SK-N-SH treated with all-trans-retinoic acid at 6 μM for 48 hours (cell line): ENCODE results near the gene NACA2.

ENCODE experiments used
- ATAC-seq: fragments of 200-7000 bp; cut with Tn5 transposase; 3 replicates; pipeline ENCODE4 v1.9.1; 2020; ENCODE audit warnings: mild to moderate bottlenecking, moderate library complexity
- ARNTL ChIP-seq: fragments of 450-650 bp; formaldehyde crosslinking; IDR thresholded peaks from 2 replicates; pipeline ENCODE4 v1.5.0; 2020; ENCODE audit warnings: low read depth, mild to moderate bottlenecking, moderate library complexity, borderline replicate concordance
- BACH2 ChIP-seq: fragments of 250-450 bp; sonication (Bioruptor Pico); IDR thresholded peaks from 2 replicates; pipeline ENCODE4 v1.9.0; 2021; ENCODE audit warnings: mild to moderate bottlenecking, borderline replicate concordance
- CREB5 ChIP-seq: fragments of 250-450 bp; sonication (Bioruptor Pico); IDR thresholded peaks from 2 replicates; pipeline ENCODE4 v1.5.1; 2020; ENCODE audit warnings: low read depth, mild to moderate bottlenecking, moderate library complexity
- CSDC2 ChIP-seq: fragments of 250-450 bp; sonication (Bioruptor Pico); IDR thresholded peaks from 2 replicates; pipeline ENCODE4 v1.5.0; 2020; ENCODE audit warnings: mild to moderate bottlenecking, moderate library complexity
- ESRRG ChIP-seq: fragments of 250-450 bp; sonication (Bioruptor Pico); IDR thresholded peaks from 2 replicates; pipeline ENCODE4 v1.6.1; 2021; ENCODE audit warnings: mild to moderate bottlenecking
- GLIS3 ChIP-seq: fragments of 250-450 bp; sonication (Bioruptor Pico); IDR thresholded peaks from 2 replicates; pipeline ENCODE4 v1.5.0; 2020; ENCODE audit warnings: mild to moderate bottlenecking, moderate library complexity
- ISL1 ChIP-seq: fragments of 250-450 bp; sonication (Bioruptor Pico); IDR thresholded peaks from 2 replicates; pipeline ENCODE4 v2.1.2; 2022; ENCODE audit warnings: mild to moderate bottlenecking, moderate library complexity
- OSR1 ChIP-seq: fragments of 250-450 bp; sonication (Bioruptor Pico); IDR thresholded peaks from 2 replicates; pipeline ENCODE4 v1.8.0; 2022; ENCODE audit warnings: moderate library complexity, mild to moderate bottlenecking, inconsistent platforms
- PATZ1 ChIP-seq: fragments of 250-450 bp; sonication (Bioruptor Pico); IDR thresholded peaks from 2 replicates; pipeline ENCODE4 v1.8.0; 2020; ENCODE audit warnings: mild to moderate bottlenecking, moderate library complexity, borderline replicate concordance
- PPARA ChIP-seq: fragments of 250-450 bp; sonication (Bioruptor Pico); IDR thresholded peaks from 2 replicates; pipeline ENCODE4 v1.5.0; 2020; ENCODE audit warnings: mild to moderate bottlenecking, borderline replicate concordance
- RARB ChIP-seq: fragments of 250-450 bp; sonication (Bioruptor Pico); IDR thresholded peaks from 2 replicates; pipeline ENCODE4 v1.8.0; 2021; ENCODE audit warnings: mild to moderate bottlenecking, moderate library complexity
- SNAI2 ChIP-seq: fragments of 250-450 bp; sonication (Bioruptor Pico); IDR thresholded peaks from 2 replicates; pipeline ENCODE4 v1.5.0; 2020; ENCODE audit warnings: mild to moderate bottlenecking, moderate library complexity
- TOX ChIP-seq: fragments of 250-450 bp; sonication (Bioruptor Pico); IDR thresholded peaks from 2 replicates; pipeline ENCODE4 v1.8.0; 2021; ENCODE audit warnings: mild to moderate bottlenecking, moderate library complexity, borderline replicate concordance
- TSHZ2 ChIP-seq: fragments of 250-450 bp; sonication (Bioruptor Pico); IDR thresholded peaks from 2 replicates; pipeline ENCODE4 v1.5.0; 2020; ENCODE audit warnings: mild to moderate bottlenecking, moderate library complexity
- ZC3H10 ChIP-seq: fragments of 250-450 bp; sonication (Bioruptor Pico); IDR thresholded peaks from 2 replicates; pipeline ENCODE4 v1.5.1; 2021; ENCODE audit warnings: mild to moderate bottlenecking, moderate library complexity
- ZFP3 ChIP-seq: fragments of 250-450 bp; sonication (Bioruptor Pico); IDR thresholded peaks from 2 replicates; pipeline ENCODE4 v1.5.0; 2020; ENCODE audit warnings: mild to moderate bottlenecking, moderate library complexity
- ZFP30 ChIP-seq: fragments of 450-650 bp; formaldehyde crosslinking; IDR thresholded peaks from 2 replicates; pipeline ENCODE4 v1.5.0; 2022; ENCODE audit warnings: mild to moderate bottlenecking, moderate library complexity
- ZNF565 ChIP-seq: fragments of 450-650 bp; formaldehyde crosslinking; conservative IDR thresholded peaks from 2 replicates; pipeline ENCODE4 v1.5.0; 2020; ENCODE audit warnings: low read depth, mild to moderate bottlenecking, moderate library complexity
- ZNF70 ChIP-seq: fragments of 450-650 bp; formaldehyde crosslinking; IDR thresholded peaks from 2 replicates; pipeline ENCODE4 v1.5.0; 2020; ENCODE audit warnings: mild to moderate bottlenecking, moderate library complexity
- ZNF8 ChIP-seq: fragments of 450-650 bp; formaldehyde crosslinking; IDR thresholded peaks from 2 replicates; pipeline ENCODE4 v1.5.0; 2020; ENCODE audit warnings: mild to moderate bottlenecking, moderate library complexity
- TF ChIP-seq, protein P1 (sequence below): fragments of 250-450 bp; sonication (Bioruptor Pico); IDR thresholded peaks from 2 replicates; pipeline ENCODE4 v1.8.0; 2021; ENCODE audit warnings: low read depth, mild to moderate bottlenecking, moderate library complexity, borderline replicate concordance

NACA2 gene

DNA sequence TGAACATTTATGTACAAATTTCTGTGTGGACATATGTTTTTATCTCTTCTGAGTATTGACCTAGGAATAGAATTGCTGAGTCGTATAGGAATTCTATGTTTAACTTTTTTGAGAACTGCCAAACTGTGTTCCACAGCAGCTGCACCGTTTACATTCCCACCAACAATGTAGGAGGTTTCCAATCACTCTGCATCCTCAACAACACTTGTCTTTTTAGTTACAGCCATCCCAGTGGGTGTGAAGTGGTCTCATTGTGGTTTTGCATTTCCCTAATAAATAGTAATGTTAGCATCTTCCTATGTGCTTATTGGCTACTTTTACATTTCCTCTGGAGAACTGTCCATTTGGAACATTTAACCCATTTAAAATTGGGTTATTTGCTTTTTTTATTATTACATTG, 36.6 kb upstream of the NACA2 start:
- TF ChIP-seq PPARA (CRISPR knock-in tag), result no peak
- no peak for TF ChIP-seq ZFP30 (CRISPR knock-in tag)
- TF ChIP-seq CREB5 (CRISPR knock-in tag), result no peak
- TF ChIP-seq ZNF70, result no peak
- TF ChIP-seq, protein P1, sequence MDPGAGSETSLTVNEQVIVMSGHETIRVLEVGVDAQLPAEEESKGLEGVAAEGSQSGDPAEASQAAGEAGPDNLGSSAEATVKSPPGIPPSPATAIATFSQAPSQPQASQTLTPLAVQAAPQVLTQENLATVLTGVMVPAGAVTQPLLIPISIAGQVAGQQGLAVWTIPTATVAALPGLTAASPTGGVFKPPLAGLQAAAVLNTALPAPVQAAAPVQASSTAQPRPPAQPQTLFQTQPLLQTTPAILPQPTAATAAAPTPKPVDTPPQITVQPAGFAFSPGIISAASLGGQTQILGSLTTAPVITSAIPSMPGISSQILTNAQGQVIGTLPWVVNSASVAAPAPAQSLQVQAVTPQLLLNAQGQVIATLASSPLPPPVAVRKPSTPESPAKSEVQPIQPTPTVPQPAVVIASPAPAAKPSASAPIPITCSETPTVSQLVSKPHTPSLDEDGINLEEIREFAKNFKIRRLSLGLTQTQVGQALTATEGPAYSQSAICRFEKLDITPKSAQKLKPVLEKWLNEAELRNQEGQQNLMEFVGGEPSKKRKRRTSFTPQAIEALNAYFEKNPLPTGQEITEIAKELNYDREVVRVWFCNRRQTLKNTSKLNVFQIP (CRISPR knock-in tag), result no peak
- no peak for TF ChIP-seq OSR1 (CRISPR knock-in tag)
- no peak for TF ChIP-seq ZNF565 (CRISPR knock-in tag)

DNA sequence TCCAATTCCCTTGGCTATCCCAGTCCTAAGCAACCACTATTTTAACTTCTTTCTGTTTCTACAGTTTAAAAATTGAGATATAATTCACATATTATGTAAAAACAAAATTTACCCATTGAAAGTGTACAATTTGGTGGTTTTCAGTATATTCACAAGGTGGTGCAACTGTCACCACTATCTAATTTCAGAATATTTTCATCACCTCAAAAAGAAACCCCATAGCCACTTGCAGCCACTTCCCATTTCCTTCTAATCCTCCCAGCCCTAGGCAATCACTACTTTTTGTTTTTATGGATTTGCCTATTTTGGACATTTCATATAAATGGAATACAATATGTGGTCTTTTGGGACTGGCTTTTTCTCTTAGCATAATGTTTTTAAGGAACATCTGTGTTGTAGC, 36.1 kb upstream of the NACA2 start:
- ATAC-seq, result no peak
- no peak for TF ChIP-seq TSHZ2 (CRISPR knock-in tag)
- TF ChIP-seq ZNF565 (CRISPR knock-in tag), result no peak
- no peak for TF ChIP-seq ESRRG (CRISPR knock-in tag)
- no peak for TF ChIP-seq PATZ1
- no peak for TF ChIP-seq PPARA (CRISPR knock-in tag)
- no peak for TF ChIP-seq ZNF70
- no peak for TF ChIP-seq ZFP30 (CRISPR knock-in tag)
- no peak for TF ChIP-seq SNAI2
- no peak for TF ChIP-seq ZNF8
- TF ChIP-seq GLIS3 (CRISPR knock-in tag), result no peak
- no peak for TF ChIP-seq ISL1 (CRISPR knock-in tag)
- TF ChIP-seq ZC3H10 (CRISPR knock-in tag), result no peak
- TF ChIP-seq BACH2 (CRISPR knock-in tag), result no peak

More for the DNA sequence above, 36.6 kb upstream of the NACA2 start:
- ATAC-seq, result no peak

DNA sequence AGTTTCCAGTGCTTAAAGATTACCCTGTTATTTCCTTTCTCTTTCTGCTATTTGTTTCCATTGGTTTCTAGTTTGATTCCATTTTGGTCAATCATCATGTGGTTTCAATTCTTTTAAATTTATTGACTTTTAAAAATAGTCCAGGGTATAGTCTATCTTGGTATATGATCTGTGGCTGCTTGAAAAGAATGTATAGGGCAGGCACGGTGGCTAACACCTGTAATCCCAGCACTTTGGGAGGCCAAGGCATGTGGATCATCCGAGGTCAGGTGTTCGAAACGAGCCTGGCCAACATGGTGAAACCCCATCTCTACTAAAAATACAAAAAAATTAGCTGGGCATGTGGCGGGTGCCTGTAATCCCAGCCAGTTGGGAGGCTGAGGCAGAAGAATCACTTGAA, 34.5 kb upstream of the NACA2 start:
- ATAC-seq, result no peak
- TF ChIP-seq, protein P1 (CRISPR knock-in tag), result no peak
- no peak for TF ChIP-seq PPARA (CRISPR knock-in tag)
- TF ChIP-seq ZNF8, result no peak
- no peak for TF ChIP-seq ISL1 (CRISPR knock-in tag)
- no peak for TF ChIP-seq ZFP30 (CRISPR knock-in tag)
- no peak for TF ChIP-seq ZFP3 (CRISPR knock-in tag)
- no peak for TF ChIP-seq TSHZ2 (CRISPR knock-in tag)
- no peak for TF ChIP-seq ESRRG (CRISPR knock-in tag)
- TF ChIP-seq ZC3H10 (CRISPR knock-in tag), result no peak
- TF ChIP-seq ARNTL (CRISPR knock-in tag), result no peak
- no peak for TF ChIP-seq PATZ1
- TF ChIP-seq SNAI2, result no peak
- no peak for TF ChIP-seq RARB (CRISPR knock-in tag)
- TF ChIP-seq ZNF565 (CRISPR knock-in tag), result no peak
- TF ChIP-seq ZNF70, result no peak
- no peak for TF ChIP-seq TOX
- TF ChIP-seq CSDC2 (CRISPR knock-in tag), result no peak
- no peak for TF ChIP-seq OSR1 (CRISPR knock-in tag)
- TF ChIP-seq, all 23 proteins: peak for 0
